Common myeloid progenitor, CD34-positive (primary cell): Measurements from ENCODE around the gene RND1.
"Not testable (repeated sequence)": the region's sequence is repeated elsewhere in the genome, so short reads cannot be mapped to it uniquely, and the experiment has no call there.

Experiments used
- CTCF ChIA-PET: fragments of 350-600 bp; sonication (Branson Sonifier 250); formaldehyde crosslinking; loops from one replicate; lab custom pipeline; 2021; ENCODE audit warnings: antibody characterized with exemption; lab: Charles Lee
- POLR2A ChIA-PET: fragments of 350-600 bp; sonication (Branson Sonifier 250); formaldehyde crosslinking; loops from one replicate; lab custom pipeline; 2021; ENCODE audit warnings: antibody characterized with exemption; lab: Charles Lee
- DNase-seq, 3 donors: peaks; one replicate each; pipeline versions ENCODE4 v3.0.0 to v3.0.0-alpha.2; 2013
- H3K27ac ChIP-seq, 2 experiments: 1 replicate in 1 of 2; 2 replicates in 1 of 2; pipeline ENCODE4 v1.7.0; 2013; ENCODE audit warnings: inconsistent platforms in 2 of 2, low read length in 2 of 2, mild to moderate bottlenecking in 2 of 2, low read depth in 1 of 2, moderate library complexity in 1 of 2; ENCODE audit not compliant: severe bottlenecking in 2 of 2, insufficient read depth in 1 of 2, poor library complexity in 1 of 2
- H3K27me3 ChIP-seq, 5 experiments: replicated peaks in 2 of 5; 1 replicate in 3 of 5; 2 replicates in 2 of 5; pipeline versions ENCODE4 v1.6.1 to v1.7.0; 2013; ENCODE audit warnings: low read length in 4 of 5, mild to moderate bottlenecking in 2 of 5, moderate library complexity in 2 of 5, inconsistent platforms in 1 of 5; ENCODE audit not compliant: insufficient read depth in 5 of 5, control insufficient read depth in 4 of 5
- H3K36me3 ChIP-seq, 4 experiments: 1 replicate in 2 of 4; 2 replicates in 2 of 4; pipeline versions ENCODE4 v1.6.1 to v1.7.0; 2013; ENCODE audit warnings: low read length in 3 of 4, control low read depth in 1 of 4, mild to moderate bottlenecking in 1 of 4; ENCODE audit not compliant: control insufficient read depth in 4 of 4, insufficient read depth in 4 of 4
- H3K4me1 ChIP-seq, 4 experiments: 1 replicate in 3 of 4; 2 replicates in 1 of 4; pipeline versions ENCODE4 v1.6.1 to v1.7.1; 2013; ENCODE audit warnings: low read length in 3 of 4, mild to moderate bottlenecking in 3 of 4, control low read depth in 1 of 4, inconsistent platforms in 1 of 4, moderate library complexity in 1 of 4; ENCODE audit not compliant: control insufficient read depth in 4 of 4, insufficient read depth in 4 of 4; ENCODE audit errors: control extremely low read depth in 1 of 4
- H3K4me3 ChIP-seq, 7 experiments: 1 replicate in 4 of 7; 2 replicates in 3 of 7; pipeline versions ENCODE4 v1.5.1 to v1.7.0; 2013; ENCODE audit warnings: mild to moderate bottlenecking in 7 of 7, low read length in 6 of 7, moderate library complexity in 6 of 7, inconsistent platforms in 2 of 7, low read depth in 2 of 7, control low read depth in 1 of 7; ENCODE audit not compliant: insufficient read depth in 4 of 7, control insufficient read depth in 1 of 7; ENCODE audit errors: extremely low read depth in 1 of 7
- H3K9me3 ChIP-seq, 5 experiments: 1 replicate in 4 of 5; 2 replicates in 1 of 5; pipeline versions ENCODE4 v1.6.1 to v1.7.1; 2013; ENCODE audit warnings: low read length in 4 of 5, mild to moderate bottlenecking in 2 of 5, inconsistent platforms in 1 of 5, low read depth in 1 of 5, moderate library complexity in 1 of 5; ENCODE audit not compliant: control insufficient read depth in 4 of 5, insufficient read depth in 2 of 5; ENCODE audit errors: control extremely low read depth in 1 of 5
- WGBS: methylation state at CpG from one replicate; pipeline ENCODE4 v1.1.5; 2013; ENCODE audit not compliant: insufficient coverage; 5-methylcytosine and 5-hydroxymethylcytosine counted together

RND1 gene

DNA sequence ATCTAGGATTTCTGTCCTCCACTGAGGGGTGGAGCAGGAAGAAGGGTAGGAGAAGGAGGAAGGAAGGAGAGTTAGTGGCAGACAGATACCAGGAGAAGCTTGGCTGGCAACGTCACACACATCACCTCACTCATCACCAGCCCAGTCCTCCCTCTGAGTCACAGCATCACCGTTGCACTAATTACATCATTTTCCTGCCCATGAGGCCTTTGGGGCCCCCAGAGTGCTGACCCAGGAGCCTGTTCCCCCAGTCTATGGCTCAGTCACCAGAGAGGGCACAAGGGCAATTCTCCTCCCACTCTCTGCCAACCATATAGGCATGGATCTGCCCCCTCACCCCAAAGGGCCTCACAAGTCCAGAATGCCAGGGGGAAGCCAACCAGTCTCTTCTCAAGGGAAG, 4.6 kb downstream of the RND1 start:
- H3K27me3 ChIP-seq = peaks cover 0 to 18% (median 10%) of the 10 kb centered on the region in 5 experiments
- peaks cover 0 to 27% (median 22%) of the 10 kb centered on the region in 4 experiments for H3K4me1 ChIP-seq
- H3K4me3 ChIP-seq = no peak overlapping the region
- H3K36me3 ChIP-seq = no peaks in the 10 kb centered on the region
- WGBS = 70% methylated on average over 2 of the region's 2 CpGs
- ChIA-PET CTCF (interaction anchor here (0.6 to 17.5 kb wide), 7 partner anchors 8 to 82 kb away, joined by 3 to 189 read pairs (median 4); partner anchors contain the start of gene DDX23), POLR2A (no interaction called here)
- no peak overlapping the region for H3K27ac ChIP-seq
- DNase-seq = no peak
- no peaks in the 10 kb centered on the region for H3K9me3 ChIP-seq

- H3K27ac ChIP-seq, DNase-seq, POLR2A ChIA-PET, H3K36me3 ChIP-seq, H3K9me3 ChIP-seq, H3K4me3 ChIP-seq: not testable (repeated sequence)
- Histone ChIP-seq H3K4me1 (peaks cover 0 to 19% (median 18%) of the 10 kb centered on the region in 4 experiments), H3K27me3 (peaks cover 0 to 17% (median 10%) of the 10 kb centered on the region in 5 experiments)
- CTCF ChIA-PET = interaction anchor here (0.6 to 17.5 kb wide), 6 partner anchors 7 to 157 kb away, joined by 3 to 189 read pairs (median 4); no protein-coding TSS in a partner anchor
- WGBS = 100% methylated on average over 4 of the region's 5 CpGs
These were observed 5.4 kb downstream of the RND1 start for GRCh38 chr12:48860236-48860635.

GRCh38 chr12:48859607-48860006, 6.1 kb downstream of the RND1 start:
- CTCF ChIA-PET = interaction anchor here (0.7 to 17.5 kb wide), 4 partner anchors 8 to 157 kb away, joined by 3 to 189 read pairs (median 4); no protein-coding TSS in a partner anchor
- H3K27me3 ChIP-seq = peaks cover 0 to 11% (median 6%) of the 10 kb centered on the region in 5 experiments
- POLR2A ChIA-PET = no interaction called here
- H3K36me3 ChIP-seq = no peaks in the 10 kb centered on the region
- WGBS = 100% methylated on average over 4 of the region's 5 CpGs
- peaks cover 0 to 13% (median 12%) of the 10 kb centered on the region in 4 experiments for H3K4me1 ChIP-seq
- H3K4me3 ChIP-seq = no peak overlapping the region
- H3K27ac ChIP-seq = no peak overlapping the region
- no peaks in the 10 kb centered on the region for H3K9me3 ChIP-seq
- no peak for DNase-seq

GRCh38 chr12:48858043-48858442, 7.6 kb downstream of the RND1 start:
- POLR2A ChIA-PET = interaction anchor here (1.4 to 2.5 kb wide), 2 partner anchors 7 to 32 kb away, joined by 4 to 12 read pairs; partner anchors contain the start of gene RND1
- no peaks in the 10 kb centered on the region for H3K36me3 ChIP-seq

GRCh38 chr12:48857278-48857994, 8.2 kb downstream of the RND1 start:
- Histone ChIP-seq H3K4me3 (no peak overlapping the region), H3K9me3 (no peaks in the 10 kb centered on the region), H3K27me3 (no peaks in the 10 kb centered on the region), H3K36me3 (no peaks in the 10 kb centered on the region), H3K4me1 (peaks cover 6 to 8% (median 7%) of the 10 kb centered on the region in 4 experiments), H3K27ac (no peak overlapping the region)
- ChIA-PET POLR2A (interaction anchor here (1.4 to 2.5 kb wide), 2 partner anchors 8 to 33 kb away, joined by 4 to 12 read pairs; partner anchors contain the start of gene RND1), CTCF (interaction anchor here (0.6 to 17.5 kb wide), 8 partner anchors 8 to 1168 kb away, joined by 3 to 189 read pairs (median 4); partner anchors contain the start of genes RACGAP1 and RND1)
- DNase-seq = no peak
- 87% methylated on average over 6 of the region's 13 CpGs for WGBS

More at GRCh38 chr12:48858043-48858442, 7.6 kb downstream of the RND1 start:
- Histone ChIP-seq H3K9me3 (no peaks in the 10 kb centered on the region), H3K4me3 (no peak overlapping the region), H3K27me3 (peaks cover 0 to 1% (median 0%) of the 10 kb centered on the region in 5 experiments), H3K4me1 (peaks cover under 1 to 2% (median under 1%) of the 10 kb centered on the region in 4 experiments), H3K27ac (no peak overlapping the region)
- DNase-seq = no peak
- 96% methylated on average over 7 of the region's 8 CpGs for WGBS
- CTCF ChIA-PET = interaction anchor here (1.2 to 17.5 kb wide), 5 partner anchors 10 to 105 kb away, joined by 3 to 189 read pairs (median 5); no protein-coding TSS in a partner anchor

DNA sequence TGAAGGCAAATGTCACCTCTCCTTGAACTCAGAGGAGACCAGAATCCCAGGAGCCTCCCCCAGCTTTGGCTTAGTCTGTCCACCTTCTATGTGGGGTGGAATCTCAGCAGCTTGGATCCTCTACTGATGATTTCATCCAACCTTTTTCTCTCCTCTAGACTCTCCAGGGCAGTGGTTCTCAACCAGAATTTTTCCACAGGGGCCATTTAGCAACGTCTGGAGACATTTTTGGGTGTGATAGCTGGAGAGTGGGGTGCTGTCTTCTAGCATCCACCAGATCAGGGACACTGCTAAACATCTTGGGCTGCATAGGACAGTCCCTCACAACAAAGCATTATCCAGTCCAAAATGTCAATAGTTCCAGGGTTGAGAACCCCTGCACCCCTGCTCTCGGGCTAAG, 9.3 kb downstream of the RND1 start:
- Histone ChIP-seq H3K36me3 (no peaks in the 10 kb centered on the region), H3K4me1 (peaks cover 6 to 12% (median 10%) of the 10 kb centered on the region in 4 experiments), H3K27me3 (no peaks in the 10 kb centered on the region), H3K4me3 (no peak overlapping the region), H3K27ac (no peak overlapping the region), H3K9me3 (no peaks in the 10 kb centered on the region)
- ChIA-PET POLR2A (interaction anchor here (2.5 kb wide), 1 partner anchor 9 kb away, joined by 12 read pairs; the partner anchor contains the start of gene RND1), CTCF (interaction anchor here (0.8 to 17.5 kb wide), 6 partner anchors 9 to 57 kb away, joined by 3 to 189 read pairs (median 6); partner anchors contain the start of gene RND1)
- DNase-seq = no peak
- 100% methylated on average over 1 of the region's 2 CpGs for WGBS
